Liver (tissue), 9 donors: ENCODE measurements around the gene FAM25A. TPM values are rescaled to one million over a fixed set of nuclear protein-coding genes. Genes with fewer than 3 reads are reported as not detected.
"Not testable (repeated sequence)": the region's sequence is repeated elsewhere in the genome, so short reads cannot be mapped to it uniquely, and the experiment has no call there.

Experiments
- DNase-seq: peaks from one replicate; pipeline ENCODE4 v3.0.0-alpha.2; 2017; ENCODE audit warnings: low spot score
- H3K27ac ChIP-seq, 2 donors: one replicate each; pipeline ENCODE4 v1.7.0; 2013; ENCODE audit warnings: inconsistent platforms in 2 of 2, low read length in 2 of 2, control low read depth in 1 of 2, low read depth in 1 of 2, mild to moderate bottlenecking in 1 of 2
- H3K27me3 ChIP-seq, 4 donors: one replicate each; pipeline versions ENCODE4 v1.6.1 to v1.7.0; 2013; ENCODE audit warnings: low read length in 3 of 4, inconsistent platforms in 1 of 4, mild to moderate bottlenecking in 1 of 4, moderate library complexity in 1 of 4; ENCODE audit not compliant: control insufficient read depth in 4 of 4, insufficient read depth in 4 of 4
- H3K36me3 ChIP-seq, 4 donors: one replicate each; pipeline versions ENCODE4 v1.6.1 to v1.7.0; 2013; ENCODE audit warnings: low read length in 3 of 4, mild to moderate bottlenecking in 3 of 4, low read depth in 1 of 4, moderate library complexity in 1 of 4; ENCODE audit not compliant: control insufficient read depth in 4 of 4, insufficient read depth in 3 of 4
- H3K4me1 ChIP-seq, 4 donors: one replicate each; pipeline versions ENCODE4 v1.6.1 to v1.7.0; 2013; ENCODE audit warnings: low read length in 3 of 4, mild to moderate bottlenecking in 3 of 4, moderate library complexity in 1 of 4; ENCODE audit not compliant: control insufficient read depth in 4 of 4, insufficient read depth in 4 of 4
- H3K4me3 ChIP-seq, 3 donors: one replicate each; pipeline versions ENCODE4 v1.6.1 to v1.7.0; 2013; ENCODE audit warnings: low read length in 3 of 3, control low read depth in 1 of 3, low read depth in 1 of 3, mild to moderate bottlenecking in 1 of 3
- H3K9ac ChIP-seq, 2 donors: one replicate each; pipeline ENCODE4 v1.7.0; 2013; ENCODE audit warnings: low read length in 2 of 2, mild to moderate bottlenecking in 2 of 2, moderate library complexity in 2 of 2, control low read depth in 1 of 2, low read depth in 1 of 2
- H3K9me3 ChIP-seq, 4 donors: one replicate each; pipeline versions ENCODE4 v1.6.1 to v1.7.0; 2013; ENCODE audit warnings: low read length in 3 of 4; ENCODE audit not compliant: control insufficient read depth in 4 of 4
- ATF3 ChIP-seq: IDR thresholded peaks from 2 replicates; pipeline ENCODE4 v1.6.1; 2016; ENCODE audit warnings: antibody characterized with exemption
- EGR1 ChIP-seq, 2 donors: IDR thresholded peaks; 2 replicates each; pipeline ENCODE4 v1.6.1; 2016 to 2018; ENCODE audit warnings: antibody characterized with exemption in 2 of 2, low read depth in 2 of 2
- FOXA1 ChIP-seq: IDR thresholded peaks from 2 replicates; pipeline ENCODE4 v1.6.1; 2016; ENCODE audit warnings: antibody characterized with exemption
- GABPA ChIP-seq, 2 donors: IDR thresholded peaks in 1 of 2; conservative IDR thresholded peaks in 1 of 2; 2 replicates each; pipeline ENCODE4 v1.6.1; 2016; ENCODE audit warnings: antibody characterized with exemption in 2 of 2, mild to moderate bottlenecking in 1 of 2, moderate library complexity in 1 of 2
- HNF4A ChIP-seq, 2 donors: conservative IDR thresholded peaks; 2 replicates each; pipeline ENCODE4 v1.6.1; 2016; ENCODE audit warnings: antibody characterized with exemption in 2 of 2, mild to moderate bottlenecking in 2 of 2
- JUND ChIP-seq, 2 donors: IDR thresholded peaks; 2 replicates each; pipeline ENCODE4 v1.6.1; 2016; ENCODE audit warnings: antibody characterized with exemption in 2 of 2
- NR2F2 ChIP-seq: IDR thresholded peaks from 2 replicates; pipeline ENCODE4 v1.6.1; 2016; ENCODE audit warnings: antibody characterized with exemption
- RAD21 ChIP-seq, 2 donors: IDR thresholded peaks; 2 replicates each; pipeline ENCODE4 v1.6.1; 2016; ENCODE audit warnings: antibody characterized with exemption in 2 of 2, mild to moderate bottlenecking in 2 of 2
- RXRA ChIP-seq, 2 donors: IDR thresholded peaks; 2 replicates each; pipeline ENCODE4 v1.6.1; 2017 to 2018; ENCODE audit warnings: antibody characterized with exemption in 2 of 2, mild to moderate bottlenecking in 1 of 2
- SP1 ChIP-seq: IDR thresholded peaks from 2 replicates; pipeline ENCODE4 v1.6.1; 2018; ENCODE audit warnings: antibody characterized with exemption, mild to moderate bottlenecking
- WGBS: extraction: QIAGEN DNeasy Blood & Tissue Kit; methylation state at CpG from one replicate; pipeline ENCODE4 v1.1.7; 2013; 5-methylcytosine and 5-hydroxymethylcytosine counted together
- polyA plus RNA-seq, 2 donors: library from polyadenylated mRNA; stranded (reverse) in 1 of 2; unstranded in 1 of 2; fragments of 200-250 nt in 1 of 2; fragments of >200 nt in 1 of 2; fragmentation: Nextera tagmentation in 1 of 2; extraction: Ambion mirVana in 1 of 2; gene quantifications; one replicate each; pipeline versions ENCODE4 v1.2.1 to v1.2.3, GENCODE V29; 2013 to 2015
- total RNA-seq, 2 donors: library from RNA; depleted of rRNA; stranded (reverse); fragments of >200 nt; gene quantifications; one replicate each; pipeline ENCODE4 v1.2.3, GENCODE V29; 2014
- TF ChIP-seq, protein P1 (sequence below): IDR thresholded peaks from 2 replicates; pipeline ENCODE4 v1.6.1; 2016; ENCODE audit warnings: antibody characterized with exemption, mild to moderate bottlenecking
- TF ChIP-seq, protein P2 (sequence below): IDR thresholded peaks from 2 replicates; pipeline ENCODE4 v1.6.1; 2016; ENCODE audit warnings: antibody characterized with exemption
- donor health status: healthy.
- donor health status: healthy.
- donor health status: healthy.
- donor health status: healthy.
- donor health status: healthy.

The FAM25A gene
- total and polyA plus RNA-seq, 4 donors: not detected

GRCh38 chr10:86979296-86979818, 40.7 kb upstream of the FAM25A start (continued):
- TF ChIP-seq RAD21 (IDR thresholded peaks at IDR 0.05): no peak
- no peak for TF ChIP-seq FOXA1
- TF ChIP-seq GABPA (IDR thresholded peaks at IDR 0.05 in 1 of 2, conservative IDR thresholded peaks at IDR 0.05 in 1 of 2): no peak
- no peak for TF ChIP-seq JUND (IDR thresholded peaks at IDR 0.05)
- TF ChIP-seq RXRA (IDR thresholded peaks at IDR 0.05): no peak
- no peak for TF ChIP-seq EGR1 (IDR thresholded peaks at IDR 0.05; ENCODE audit: low read depth in 2 of 2)

DNA sequence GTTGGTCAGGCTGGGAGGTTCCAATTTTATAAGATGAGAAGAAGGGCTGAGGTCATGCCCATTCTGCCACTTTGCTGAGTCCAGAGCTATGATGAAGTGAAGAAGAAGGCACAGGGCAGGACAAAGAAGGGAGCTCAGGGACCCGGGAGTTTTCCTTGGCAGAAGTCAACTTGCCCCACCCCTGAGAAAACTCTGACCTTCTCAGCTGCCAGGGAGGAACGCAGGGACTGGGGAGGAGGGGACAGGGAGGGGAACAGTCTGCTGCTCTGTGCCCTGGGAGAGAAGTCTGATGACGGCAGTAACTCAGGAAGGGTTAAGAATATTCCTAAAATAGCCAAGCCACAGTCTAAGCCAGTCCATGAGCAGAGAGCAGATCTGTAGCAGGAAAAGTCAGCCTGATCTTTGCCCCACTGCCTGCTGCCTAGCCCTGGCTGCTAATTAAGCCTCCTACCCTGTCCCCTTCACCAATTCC, 40.1 kb upstream of the FAM25A start:
- H3K9ac ChIP-seq: no peak overlapping the region
- WGBS: 25% methylated on average over 3 of the region's 3 CpGs

DNA sequence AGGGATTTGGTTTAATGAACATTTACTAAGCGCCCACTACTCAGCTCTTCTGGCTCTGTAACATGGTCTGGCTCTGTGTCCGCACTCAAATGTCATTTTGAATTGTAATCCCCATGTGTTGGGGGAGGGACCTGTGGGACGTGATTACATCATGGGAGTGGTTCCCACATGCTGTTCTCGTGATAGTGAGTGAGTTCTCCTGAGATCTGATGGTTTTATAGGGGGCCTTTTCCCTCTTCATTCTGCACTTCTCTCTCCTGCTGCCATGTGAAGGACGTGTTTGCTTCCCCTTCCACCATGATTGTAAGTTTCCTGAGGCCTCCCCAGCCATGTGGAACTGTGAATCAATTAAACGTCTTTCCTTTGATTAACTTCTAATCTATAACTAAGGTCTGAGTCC, 39.1 kb upstream of the FAM25A start:
- not testable (repeated sequence) for H3K27me3 ChIP-seq, H3K9ac ChIP-seq, H3K36me3 ChIP-seq, H3K4me1 ChIP-seq, DNase-seq, H3K9me3 ChIP-seq, H3K27ac ChIP-seq, H3K4me3 ChIP-seq
- 90% methylated on average over 6 of the region's 6 CpGs for WGBS

More for the DNA sequence above, 40.1 kb upstream of the FAM25A start:
- no peaks in the 10 kb centered on the region for H3K36me3 ChIP-seq
- H3K4me3 ChIP-seq: no peak overlapping the region
- H3K27ac ChIP-seq: no peak overlapping the region
- no peaks in the 10 kb centered on the region for H3K9me3 ChIP-seq
- TF ChIP-seq, protein P1, sequence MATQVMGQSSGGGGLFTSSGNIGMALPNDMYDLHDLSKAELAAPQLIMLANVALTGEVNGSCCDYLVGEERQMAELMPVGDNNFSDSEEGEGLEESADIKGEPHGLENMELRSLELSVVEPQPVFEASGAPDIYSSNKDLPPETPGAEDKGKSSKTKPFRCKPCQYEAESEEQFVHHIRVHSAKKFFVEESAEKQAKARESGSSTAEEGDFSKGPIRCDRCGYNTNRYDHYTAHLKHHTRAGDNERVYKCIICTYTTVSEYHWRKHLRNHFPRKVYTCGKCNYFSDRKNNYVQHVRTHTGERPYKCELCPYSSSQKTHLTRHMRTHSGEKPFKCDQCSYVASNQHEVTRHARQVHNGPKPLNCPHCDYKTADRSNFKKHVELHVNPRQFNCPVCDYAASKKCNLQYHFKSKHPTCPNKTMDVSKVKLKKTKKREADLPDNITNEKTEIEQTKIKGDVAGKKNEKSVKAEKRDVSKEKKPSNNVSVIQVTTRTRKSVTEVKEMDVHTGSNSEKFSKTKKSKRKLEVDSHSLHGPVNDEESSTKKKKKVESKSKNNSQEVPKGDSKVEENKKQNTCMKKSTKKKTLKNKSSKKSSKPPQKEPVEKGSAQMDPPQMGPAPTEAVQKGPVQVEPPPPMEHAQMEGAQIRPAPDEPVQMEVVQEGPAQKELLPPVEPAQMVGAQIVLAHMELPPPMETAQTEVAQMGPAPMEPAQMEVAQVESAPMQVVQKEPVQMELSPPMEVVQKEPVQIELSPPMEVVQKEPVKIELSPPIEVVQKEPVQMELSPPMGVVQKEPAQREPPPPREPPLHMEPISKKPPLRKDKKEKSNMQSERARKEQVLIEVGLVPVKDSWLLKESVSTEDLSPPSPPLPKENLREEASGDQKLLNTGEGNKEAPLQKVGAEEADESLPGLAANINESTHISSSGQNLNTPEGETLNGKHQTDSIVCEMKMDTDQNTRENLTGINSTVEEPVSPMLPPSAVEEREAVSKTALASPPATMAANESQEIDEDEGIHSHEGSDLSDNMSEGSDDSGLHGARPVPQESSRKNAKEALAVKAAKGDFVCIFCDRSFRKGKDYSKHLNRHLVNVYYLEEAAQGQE: no peak
- TF ChIP-seq SP1: peak; percentile 43
- TF ChIP-seq NR2F2: peak; percentile 53
- H3K27me3 ChIP-seq: no peaks in the 10 kb centered on the region
- H3K4me1 ChIP-seq: no peaks in the 10 kb centered on the region
- DNase-seq: no peak

- TF ChIP-seq HNF4A (conservative IDR thresholded peaks at IDR 0.05): no peak
- TF ChIP-seq, protein P1: no peak
- TF ChIP-seq ATF3: no peak
- TF ChIP-seq, protein P2, sequence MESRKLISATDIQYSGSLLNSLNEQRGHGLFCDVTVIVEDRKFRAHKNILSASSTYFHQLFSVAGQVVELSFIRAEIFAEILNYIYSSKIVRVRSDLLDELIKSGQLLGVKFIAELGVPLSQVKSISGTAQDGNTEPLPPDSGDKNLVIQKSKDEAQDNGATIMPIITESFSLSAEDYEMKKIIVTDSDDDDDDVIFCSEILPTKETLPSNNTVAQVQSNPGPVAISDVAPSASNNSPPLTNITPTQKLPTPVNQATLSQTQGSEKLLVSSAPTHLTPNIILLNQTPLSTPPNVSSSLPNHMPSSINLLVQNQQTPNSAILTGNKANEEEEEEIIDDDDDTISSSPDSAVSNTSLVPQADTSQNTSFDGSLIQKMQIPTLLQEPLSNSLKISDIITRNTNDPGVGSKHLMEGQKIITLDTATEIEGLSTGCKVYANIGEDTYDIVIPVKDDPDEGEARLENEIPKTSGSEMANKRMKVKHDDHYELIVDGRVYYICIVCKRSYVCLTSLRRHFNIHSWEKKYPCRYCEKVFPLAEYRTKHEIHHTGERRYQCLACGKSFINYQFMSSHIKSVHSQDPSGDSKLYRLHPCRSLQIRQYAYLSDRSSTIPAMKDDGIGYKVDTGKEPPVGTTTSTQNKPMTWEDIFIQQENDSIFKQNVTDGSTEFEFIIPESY: no peak
- no peak for TF ChIP-seq RAD21 (IDR thresholded peaks at IDR 0.05)
Observed at GRCh38 chr10:86981716-86982115, 38.4 kb upstream of the FAM25A start.

DNA sequence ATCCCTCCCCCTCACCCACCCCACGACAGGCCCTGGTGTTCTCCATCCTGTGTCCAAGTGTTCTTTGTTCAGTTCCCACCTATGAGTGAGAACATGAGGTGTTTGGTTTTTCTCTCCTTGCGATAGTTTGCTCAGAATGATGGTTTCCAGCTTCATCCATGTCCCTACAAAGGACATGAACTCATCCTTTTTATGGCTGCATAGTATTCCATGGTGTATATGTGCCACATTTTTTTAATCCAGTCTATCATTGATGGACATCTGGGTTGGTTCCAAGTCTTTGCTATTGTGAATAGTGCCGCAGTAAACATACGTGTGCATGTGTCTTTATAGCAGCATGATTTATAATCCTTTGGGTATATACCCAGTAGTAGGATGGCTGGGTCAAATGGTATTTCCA, 35.6 kb upstream of the FAM25A start:
- 96% methylated on average over 4 of the region's 4 CpGs for WGBS

More at GRCh38 chr10:86981716-86982115, 38.4 kb upstream of the FAM25A start:
- Histone ChIP-seq H3K9ac (no peak overlapping the region), H3K4me3 (no peak overlapping the region), H3K27ac (no peak overlapping the region), H3K27me3 (no peaks in the 10 kb centered on the region), H3K4me1 (no peaks in the 10 kb centered on the region), H3K36me3 (no peaks in the 10 kb centered on the region), H3K9me3 (no peaks in the 10 kb centered on the region)
- DNase-seq: no peak
- 91% methylated on average over 5 of the region's 5 CpGs for WGBS

More for the DNA sequence above, 35.6 kb upstream of the FAM25A start:
- not testable (repeated sequence) for H3K27ac ChIP-seq, H3K36me3 ChIP-seq, DNase-seq, H3K27me3 ChIP-seq, H3K4me1 ChIP-seq, H3K9me3 ChIP-seq, H3K4me3 ChIP-seq, H3K9ac ChIP-seq
